AG10803 (cell line): ENCODE results near the gene EDA2R.

Experiments
- DNase-seq: peaks from one replicate; pipeline ENCODE4 v3.0.0; 2010; ENCODE audit warnings: low read depth
- H3K4me3 ChIP-seq: 2 replicates; pipeline ENCODE4 v1.5.1; 2011; ENCODE audit warnings: mild to moderate bottlenecking, low read length, control low read depth
- CTCF ChIP-seq: conservative IDR thresholded peaks from 2 replicates; pipeline ENCODE4 v1.5.1; 2011; ENCODE audit warnings: mild to moderate bottlenecking, low read length, control low read depth, inconsistent platforms

The EDA2R gene

GRCh38 chrX:66553973-66554372 lies 84.9 kb downstream of the EDA2R start:
- no peak for TF ChIP-seq CTCF
- DNase-seq = no peak

GRCh38 chrX:66547847-66548369 lies 91.0 kb downstream of the EDA2R start:
- DNase-seq = no peak
- no peak for TF ChIP-seq CTCF
- H3K4me3 ChIP-seq = no peak overlapping the region

More at GRCh38 chrX:66553973-66554372, 84.9 kb downstream of the EDA2R start:
- H3K4me3 ChIP-seq = no peak overlapping the region
